Measurements from ENCODE around the gene ZNF613. TPM values are rescaled to one million over a fixed set of nuclear protein-coding genes. Genes with fewer than 3 reads are reported as not detected.
"Not testable (repeated sequence)": the region's sequence is repeated elsewhere in the genome, so short reads cannot be mapped to it uniquely, and the experiment has no call there.

ZNF613 gene
- total RNA-seq, 1 experiment from 2014 or later = 2.2 TPM

DNA sequence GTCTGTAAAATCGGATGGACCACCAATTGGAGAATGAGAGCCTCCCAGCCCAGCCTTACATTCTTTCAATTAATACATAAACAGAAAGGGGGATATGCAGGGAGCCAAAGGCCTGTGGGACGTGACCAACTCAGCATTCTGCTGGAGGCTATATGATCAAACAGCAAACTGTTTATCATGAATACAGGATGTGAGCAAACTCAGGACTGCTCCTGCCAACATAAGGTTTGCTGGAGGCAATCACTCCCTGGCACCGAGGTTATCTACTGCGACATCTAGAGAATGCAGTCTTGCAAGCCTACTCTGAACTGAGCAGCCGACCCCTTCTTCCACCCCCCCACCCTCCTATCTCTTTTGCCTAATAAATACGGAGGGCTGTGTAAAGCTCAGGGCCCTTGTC lies 53.7 kb downstream of the ZNF613 start:
- intact Hi-C loops (cut with micrococcal nuclease); H3K36me3 ChIP-seq (ENCODE audit: control insufficient read depth in 1 of 2, insufficient read depth in 2 of 2, low read length in 2 of 2); ATAC-seq; H3K9me2 ChIP-seq (ENCODE audit: insufficient read depth); H2AFZ ChIP-seq (ENCODE audit: low read depth, low read length, poor library complexity, severe bottlenecking); RAD21 ChIA-PET (ENCODE audit: low non-redundant PET in 1 of 2, low total read pairs in 2 of 2, uncharacterized antibody in 2 of 2, unreplicated experiment in 2 of 2); H4K20me1 ChIP-seq (ENCODE audit: insufficient read depth); H3K4me3 ChIP-seq (replicated peaks in 1 of 2; ENCODE audit: low read depth in 1 of 2, low read length in 2 of 2); H3K4me2 ChIP-seq (ENCODE audit: low read length); DNase-seq (ENCODE audit: low read depth, low spot score); H3K27me3 ChIP-seq (ENCODE audit: insufficient read depth, low read length); POLR2A ChIA-PET; H3K79me2 ChIP-seq (ENCODE audit: insufficient read depth, low read length); CTCF ChIA-PET; H3K9ac ChIP-seq (ENCODE audit: low read length); H3K4me1 ChIP-seq (ENCODE audit: control insufficient read depth in 1 of 2, insufficient read depth in 2 of 2, low read length in 2 of 2); H3K27ac ChIP-seq (ENCODE audit: low read depth, low read length); BruUV-seq (replicated peaks): not testable (repeated sequence)
- peaks cover 12 to 24% of the 10 kb centered on the region in 2 experiments; a peak in 3 of 4 replicates for H3K9me3 ChIP-seq (ENCODE audit: control insufficient read depth in 1 of 2, insufficient read depth in 1 of 2, low read depth in 1 of 2, low read length in 2 of 2)

DNA sequence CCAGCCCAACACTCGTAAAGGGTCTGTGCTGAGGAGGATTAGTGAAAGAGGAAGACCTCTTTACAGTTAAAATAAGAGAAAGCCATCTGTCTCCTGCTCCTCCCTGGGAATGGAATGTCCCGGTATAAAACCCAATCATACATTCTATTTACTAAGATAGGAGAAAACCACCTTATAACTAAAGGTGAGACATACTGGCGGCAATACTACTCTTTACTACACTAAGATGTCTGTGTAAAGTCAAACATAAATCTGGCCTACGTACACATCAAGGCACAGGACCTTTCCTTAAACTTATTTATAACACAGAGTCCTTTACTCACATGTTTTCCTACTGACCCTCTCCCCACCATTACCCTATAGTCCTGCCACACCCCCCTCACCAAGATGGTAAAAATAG lies 56.1 kb downstream of the ZNF613 start:
- ATAC-seq (no peak), DNase-seq (ENCODE audit: low read depth, low spot score) (no peak)
- Histone ChIP-seq H3K9me2 (ENCODE audit: insufficient read depth) (no peaks in the 10 kb centered on the region), H3K79me2 (ENCODE audit: insufficient read depth, low read length) (no peaks in the 10 kb centered on the region), H3K4me3 (replicated peaks in 1 of 2; ENCODE audit: low read depth in 1 of 2, low read length in 2 of 2) (no peak overlapping the region), H3K27me3 (ENCODE audit: insufficient read depth, low read length) (no peaks in the 10 kb centered on the region), H2AFZ (ENCODE audit: low read depth, low read length, poor library complexity, severe bottlenecking) (no peak overlapping the region), H3K9ac (ENCODE audit: low read length) (no peak overlapping the region), H3K4me2 (ENCODE audit: low read length) (no peak overlapping the region), H3K9me3 (ENCODE audit: control insufficient read depth in 1 of 2, insufficient read depth in 1 of 2, low read depth in 1 of 2, low read length in 2 of 2) (peaks cover 10 to 29% of the 10 kb centered on the region in 2 experiments; a peak in 3 of 4 replicates), H3K36me3 (ENCODE audit: control insufficient read depth in 1 of 2, insufficient read depth in 2 of 2, low read length in 2 of 2) (no peaks in the 10 kb centered on the region), H3K4me1 (ENCODE audit: control insufficient read depth in 1 of 2, insufficient read depth in 2 of 2, low read length in 2 of 2) (peaks cover 3 to 7% of the 10 kb centered on the region in 2 experiments; a peak in 1 of 4 replicates), H3K27ac (ENCODE audit: low read depth, low read length) (no peak overlapping the region), H4K20me1 (ENCODE audit: insufficient read depth) (no peaks in the 10 kb centered on the region)
- ChIA-PET RAD21 (ENCODE audit: low non-redundant PET in 1 of 2, low total read pairs in 2 of 2, uncharacterized antibody in 2 of 2, unreplicated experiment in 2 of 2) (no interaction called here), POLR2A (no interaction called here), CTCF (no interaction called here)
- intact Hi-C loops (cut with micrococcal nuclease) = no loop called here
- TF ChIP-seq FOSL1 (IDR thresholded peaks at IDR 0.05; ENCODE audit: low read depth) = no peak
- TF ChIP-seq EZH2 (IDR thresholded peaks at IDR 0.05) = no peak
- TF ChIP-seq SRF (IDR thresholded peaks at IDR 0.05; ENCODE audit: low read depth) = no peak
- TF ChIP-seq POLR2A (IDR thresholded peaks at IDR 0.05; ENCODE audit: borderline replicate concordance, extremely low read depth, insufficient read depth, insufficient read length) = no peak
- TF ChIP-seq, protein P1, sequence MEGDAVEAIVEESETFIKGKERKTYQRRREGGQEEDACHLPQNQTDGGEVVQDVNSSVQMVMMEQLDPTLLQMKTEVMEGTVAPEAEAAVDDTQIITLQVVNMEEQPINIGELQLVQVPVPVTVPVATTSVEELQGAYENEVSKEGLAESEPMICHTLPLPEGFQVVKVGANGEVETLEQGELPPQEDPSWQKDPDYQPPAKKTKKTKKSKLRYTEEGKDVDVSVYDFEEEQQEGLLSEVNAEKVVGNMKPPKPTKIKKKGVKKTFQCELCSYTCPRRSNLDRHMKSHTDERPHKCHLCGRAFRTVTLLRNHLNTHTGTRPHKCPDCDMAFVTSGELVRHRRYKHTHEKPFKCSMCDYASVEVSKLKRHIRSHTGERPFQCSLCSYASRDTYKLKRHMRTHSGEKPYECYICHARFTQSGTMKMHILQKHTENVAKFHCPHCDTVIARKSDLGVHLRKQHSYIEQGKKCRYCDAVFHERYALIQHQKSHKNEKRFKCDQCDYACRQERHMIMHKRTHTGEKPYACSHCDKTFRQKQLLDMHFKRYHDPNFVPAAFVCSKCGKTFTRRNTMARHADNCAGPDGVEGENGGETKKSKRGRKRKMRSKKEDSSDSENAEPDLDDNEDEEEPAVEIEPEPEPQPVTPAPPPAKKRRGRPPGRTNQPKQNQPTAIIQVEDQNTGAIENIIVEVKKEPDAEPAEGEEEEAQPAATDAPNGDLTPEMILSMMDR (IDR thresholded peaks at IDR 0.05 in 2 of 3, conservative IDR thresholded peaks at IDR 0.05 in 1 of 3; ENCODE audit: borderline replicate concordance in 1 of 3, insufficient read depth in 1 of 3, low read depth in 2 of 3, low read length in 2 of 3) = no peak
- TF ChIP-seq YY1 (IDR thresholded peaks at IDR 0.05; ENCODE audit: extremely low read depth, insufficient replicate concordance, low read depth, low read length) = no peak
- TF ChIP-seq RAD21 (IDR thresholded peaks at IDR 0.05; ENCODE audit: low read depth) = no peak
- BruUV-seq (replicated peaks) = no TSS peak

Data from HCT116 (cell line).